H9 (cell line): ENCODE data around the gene ARFIP1. TPM values are rescaled to one million over a fixed set of nuclear protein-coding genes. Genes with fewer than 3 reads are reported as not detected.
A peak's percentile ranks its signal among the peaks of the same experiment; 100 is the strongest.

ENCODE experiments used
- DNase-seq: peaks from one replicate; pipeline ENCODE4 v3.0.0-alpha.2; 2017
- H2AFZ ChIP-seq: one replicate; pipeline ENCODE4 v1.6.1; 2013; ENCODE audit warnings: mild to moderate bottlenecking, low read length, control low read depth, moderate library complexity
- H2AK5ac ChIP-seq: 2 replicates; pipeline ENCODE4 v1.6.1; 2013; ENCODE audit warnings: low read length, control low read depth, mixed read lengths; ENCODE audit not compliant: insufficient read length
- H2BK120ac ChIP-seq: one replicate; pipeline ENCODE4 v1.6.1; 2013; ENCODE audit warnings: low read depth, mild to moderate bottlenecking, low read length, control low read depth, inconsistent platforms; ENCODE audit not compliant: poor library complexity, severe bottlenecking
- H2BK12ac ChIP-seq: 2 replicates; pipeline ENCODE4 v1.6.1; 2013; ENCODE audit warnings: low read length, control low read depth, mixed read lengths, low read depth; ENCODE audit not compliant: insufficient read length
- H2BK15ac ChIP-seq: 2 replicates; pipeline ENCODE4 v1.6.1; 2013; ENCODE audit warnings: low read depth, low read length, control low read depth
- H2BK20ac ChIP-seq: one replicate; pipeline ENCODE4 v1.6.1; 2013; ENCODE audit warnings: low read depth, mild to moderate bottlenecking, low read length, control low read depth, inconsistent platforms; ENCODE audit not compliant: poor library complexity, severe bottlenecking
- H2BK5ac ChIP-seq: 2 replicates; pipeline ENCODE4 v1.6.1; 2013; ENCODE audit warnings: low read length, control low read depth, mixed read lengths; ENCODE audit not compliant: insufficient read length
- H3K14ac ChIP-seq: 2 replicates; pipeline ENCODE4 v1.6.1; 2013; ENCODE audit warnings: low read length, control low read depth; ENCODE audit not compliant: insufficient read depth
- H3K18ac ChIP-seq: 2 replicates; pipeline ENCODE4 v1.6.1; 2013; ENCODE audit warnings: low read depth, mild to moderate bottlenecking, mixed read lengths, low read length, control low read depth; ENCODE audit not compliant: insufficient read length
- H3K23ac ChIP-seq: 2 replicates; pipeline ENCODE4 v1.6.1; 2013; ENCODE audit warnings: low read length, control low read depth, mixed read lengths, low read depth; ENCODE audit not compliant: insufficient read length
- H3K23me2 ChIP-seq: 2 replicates; pipeline ENCODE4 v1.6.1; 2013; ENCODE audit warnings: low read depth, mild to moderate bottlenecking, mixed read lengths, low read length, control low read depth; ENCODE audit not compliant: insufficient read length, poor library complexity, severe bottlenecking
- H3K27ac ChIP-seq: 2 replicates; pipeline ENCODE4 v1.5.1; 2013; ENCODE audit warnings: low read length, control low read depth, mixed read lengths, low read depth; ENCODE audit not compliant: insufficient read length
- H3K27me3 ChIP-seq: 2 replicates; pipeline ENCODE4 v1.6.1; 2013; ENCODE audit warnings: low read length, control low read depth, inconsistent platforms; ENCODE audit not compliant: insufficient read depth
- H3K4ac ChIP-seq: 2 replicates; pipeline ENCODE4 v1.6.1; 2013; ENCODE audit warnings: low read depth, mild to moderate bottlenecking, control low read depth, inconsistent platforms, low read length, moderate library complexity
- H3K4me1 ChIP-seq: 2 replicates; pipeline ENCODE4 v1.6.1; 2013; ENCODE audit warnings: low read length, control low read depth, inconsistent platforms; ENCODE audit not compliant: insufficient read depth
- H3K4me2 ChIP-seq: 2 replicates; pipeline ENCODE4 v1.6.1; 2013; ENCODE audit warnings: low read length, control low read depth, mixed read lengths; ENCODE audit not compliant: insufficient read length, insufficient read depth
- H3K56ac ChIP-seq: 2 replicates; pipeline ENCODE4 v1.6.1; 2013; ENCODE audit warnings: low read depth, mild to moderate bottlenecking, mixed read lengths, low read length, control low read depth; ENCODE audit not compliant: insufficient read length
- H3K79me1 ChIP-seq: 2 replicates; pipeline ENCODE4 v1.6.1; 2013; ENCODE audit warnings: low read depth, mild to moderate bottlenecking, moderate library complexity, low read length, control low read depth, inconsistent platforms; ENCODE audit not compliant: insufficient read depth, poor library complexity, severe bottlenecking
- H3K79me2 ChIP-seq: 2 replicates; pipeline ENCODE4 v1.6.1; 2013; ENCODE audit warnings: low read length, control low read depth, inconsistent platforms; ENCODE audit not compliant: insufficient read depth
- H3K9ac ChIP-seq: 2 replicates; pipeline ENCODE4 v1.6.1; 2013; ENCODE audit warnings: low read length, control low read depth, mixed read lengths; ENCODE audit not compliant: insufficient read length; ENCODE audit errors: extremely low read depth
- H3K9me3 ChIP-seq: one replicate; pipeline ENCODE4 v1.6.1; 2013; ENCODE audit warnings: low read depth, low read length, inconsistent platforms; ENCODE audit not compliant: control insufficient read depth
- H3T11ph ChIP-seq: one replicate; pipeline ENCODE4 v1.6.1; 2013; ENCODE audit warnings: mild to moderate bottlenecking, low read length, control low read depth, inconsistent platforms
- H4K20me1 ChIP-seq: one replicate; pipeline ENCODE4 v1.6.1; 2013; ENCODE audit not compliant: control insufficient read depth, insufficient read length, insufficient read depth
- H4K5ac ChIP-seq: 2 replicates; pipeline ENCODE4 v1.6.1; 2013; ENCODE audit warnings: low read depth, mild to moderate bottlenecking, mixed read lengths, low read length, control low read depth; ENCODE audit not compliant: insufficient read length
- H4K8ac ChIP-seq: replicated peaks from 2 replicates; pipeline ENCODE4 v1.6.1; 2013; ENCODE audit warnings: low read length, control low read depth, mixed read lengths, low read depth; ENCODE audit not compliant: insufficient read length
- H4K91ac ChIP-seq: 2 replicates; pipeline ENCODE4 v1.6.1; 2013; ENCODE audit warnings: low read depth, mild to moderate bottlenecking, moderate library complexity, mixed read lengths, low read length, control low read depth; ENCODE audit not compliant: insufficient read length
- H3K27ac Mint-ChIP-seq, 3 experiments: 2 replicates in 2 of 3; 3 replicates in 1 of 3; pipeline ENCODE4 v1.8.0; 2020 to 2021; ENCODE audit warnings: mixed read lengths in 3 of 3, mild to moderate bottlenecking in 1 of 3, moderate library complexity in 1 of 3
- H3K27me3 Mint-ChIP-seq: 2 replicates; pipeline ENCODE4 v1.8.0; 2021; ENCODE audit warnings: low read depth, mild to moderate bottlenecking, moderate library complexity, mixed read lengths
- H3K36me3 Mint-ChIP-seq, 3 experiments: 2 replicates in 2 of 3; 3 replicates in 1 of 3; pipeline ENCODE4 v1.8.0; 2020 to 2021; ENCODE audit warnings: low read depth in 3 of 3, mixed read lengths in 3 of 3; ENCODE audit not compliant: insufficient read depth in 1 of 3
- H3K4me1 Mint-ChIP-seq, 2 experiments: 2 replicates each; pipeline ENCODE4 v1.8.0; 2020; ENCODE audit warnings: mixed read lengths in 2 of 2
- H3K4me3 Mint-ChIP-seq, 2 experiments: 2 replicates in 1 of 2; 3 replicates in 1 of 2; pipeline ENCODE4 v1.8.0; 2020 to 2021; ENCODE audit warnings: mild to moderate bottlenecking in 2 of 2, mixed read lengths in 2 of 2, moderate library complexity in 1 of 2
- H3K9me3 Mint-ChIP-seq, 2 experiments: 2 replicates in 1 of 2; 3 replicates in 1 of 2; pipeline ENCODE4 v1.8.0; 2020; ENCODE audit warnings: mild to moderate bottlenecking in 2 of 2, mixed read lengths in 2 of 2, moderate library complexity in 1 of 2
- WGBS: extraction: QIAGEN DNeasy Blood & Tissue Kit; methylation state at CpG from one replicate; pipeline ENCODE4 v1.1.7; 2013; ENCODE audit warnings: missing lambda C conversion rate, low lambda C conversion rate, mixed read lengths; ENCODE audit not compliant: insufficient read length; ENCODE audit errors: extremely low coverage; 5-methylcytosine and 5-hydroxymethylcytosine counted together
- total RNA-seq: library from RNA; stranded (reverse); gene quantifications from 2 replicates; pipeline ENCODE4 v1.2.1, GENCODE V29; 2021
- TF ChIP-seq, protein P1 (sequence below): fragments of 200-600 bp; sonication (generic); conservative IDR thresholded peaks from 3 replicates; pipeline ENCODE4 v1.8.0; 2021; ENCODE audit warnings: antibody characterized with exemption, mild to moderate bottlenecking

ARFIP1 gene
- total RNA-seq, 1 experiment from 2014 or later = 30.8 TPM

DNA sequence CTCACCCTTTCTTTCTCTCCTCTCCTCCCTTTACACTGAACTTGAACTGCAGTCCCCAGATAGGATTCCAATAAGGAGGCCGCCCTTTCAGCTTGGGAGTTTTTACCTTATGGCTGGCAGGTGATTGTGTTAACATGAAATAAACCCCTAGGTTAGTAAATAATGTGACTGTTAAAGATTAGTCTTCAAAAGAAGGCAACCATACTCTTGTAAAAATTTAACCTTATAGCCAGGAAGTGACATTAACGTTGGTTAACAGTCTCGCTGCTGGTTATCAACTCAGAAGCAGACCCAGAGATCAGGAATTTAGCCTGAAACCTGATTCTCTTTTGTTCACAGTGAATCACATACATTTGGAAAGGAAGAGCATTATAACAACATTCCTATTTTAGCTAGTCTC lies 171.6 kb downstream of the ARFIP1 start:
- H2BK15ac ChIP-seq = no peak overlapping the region
- H4K8ac ChIP-seq = no peak overlapping the region
- no peak overlapping the region for H2AFZ ChIP-seq
- H3K18ac ChIP-seq = no peak overlapping the region
- no peaks in the 10 kb centered on the region for H3K9me3 Mint-ChIP-seq
- no peak overlapping the region for H2BK120ac ChIP-seq
- no peak overlapping the region for H2BK12ac ChIP-seq
- H4K5ac ChIP-seq = no peak overlapping the region
- H3K14ac ChIP-seq = no peak overlapping the region
- peak overlapping the region; percentile 63 for H3T11ph ChIP-seq
- H3K27me3 ChIP-seq = no peaks in the 10 kb centered on the region
- H3K27me3 Mint-ChIP-seq = no peaks in the 10 kb centered on the region
- peaks cover 37 to 42% of the 10 kb centered on the region in 2 experiments for H3K4me1 Mint-ChIP-seq
- peaks cover 22 to 54% (median 43%) of the 10 kb centered on the region in 3 experiments for H3K36me3 Mint-ChIP-seq
- H3K79me2 ChIP-seq = peaks cover 9% of the 10 kb centered on the region
- H3K27ac Mint-ChIP-seq = peak overlapping the region; percentile 13 to 81 (median 75); a peak in 5 of 7 replicates
- no peak overlapping the region for H3K56ac ChIP-seq
- no peaks in the 10 kb centered on the region for H4K20me1 ChIP-seq
- peak overlapping the region; percentile 35 for H3K4me2 ChIP-seq
- H3K4ac ChIP-seq = no peak overlapping the region
- DNase-seq = no peak
- no peaks in the 10 kb centered on the region for H3K9me3 ChIP-seq
- H3K27ac ChIP-seq = peak overlapping the region; percentile 78
- H3K4me3 Mint-ChIP-seq = peak overlapping the region in 1 of 2 experiments; percentile 11; a peak in 1 of 5 replicates
- H2AK5ac ChIP-seq = no peak overlapping the region
- no peak overlapping the region for H4K91ac ChIP-seq
- peaks cover 10% of the 10 kb centered on the region; the same call in 1 of the 2 replicates for H3K4me1 ChIP-seq
- H3K9ac ChIP-seq = no peak overlapping the region
- H3K23ac ChIP-seq = no peak overlapping the region
- no peak overlapping the region for H2BK20ac ChIP-seq
- TF ChIP-seq, protein P1, sequence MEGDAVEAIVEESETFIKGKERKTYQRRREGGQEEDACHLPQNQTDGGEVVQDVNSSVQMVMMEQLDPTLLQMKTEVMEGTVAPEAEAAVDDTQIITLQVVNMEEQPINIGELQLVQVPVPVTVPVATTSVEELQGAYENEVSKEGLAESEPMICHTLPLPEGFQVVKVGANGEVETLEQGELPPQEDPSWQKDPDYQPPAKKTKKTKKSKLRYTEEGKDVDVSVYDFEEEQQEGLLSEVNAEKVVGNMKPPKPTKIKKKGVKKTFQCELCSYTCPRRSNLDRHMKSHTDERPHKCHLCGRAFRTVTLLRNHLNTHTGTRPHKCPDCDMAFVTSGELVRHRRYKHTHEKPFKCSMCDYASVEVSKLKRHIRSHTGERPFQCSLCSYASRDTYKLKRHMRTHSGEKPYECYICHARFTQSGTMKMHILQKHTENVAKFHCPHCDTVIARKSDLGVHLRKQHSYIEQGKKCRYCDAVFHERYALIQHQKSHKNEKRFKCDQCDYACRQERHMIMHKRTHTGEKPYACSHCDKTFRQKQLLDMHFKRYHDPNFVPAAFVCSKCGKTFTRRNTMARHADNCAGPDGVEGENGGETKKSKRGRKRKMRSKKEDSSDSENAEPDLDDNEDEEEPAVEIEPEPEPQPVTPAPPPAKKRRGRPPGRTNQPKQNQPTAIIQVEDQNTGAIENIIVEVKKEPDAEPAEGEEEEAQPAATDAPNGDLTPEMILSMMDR = no peak
- no peak overlapping the region for H2BK5ac ChIP-seq
- WGBS = no CpG with 5 or more reads among the region's 3 CpGs
- peaks cover 2% of the 10 kb centered on the region for H3K23me2 ChIP-seq
- H3K79me1 ChIP-seq = no peaks in the 10 kb centered on the region
